GM18867 (cell line): ENCODE data around the gene MYOCD.

Source experiments
- ATAC-seq: cut with Tn5 transposase; IDR thresholded peaks from one replicate; pipeline ENCODE4 v1.9.1; 2021; ENCODE audit warnings: mild to moderate bottlenecking, moderate library complexity; ENCODE audit not compliant: unreplicated experiment

MYOCD gene

GRCh38 chr17:12693640-12694039, 27.9 kb downstream of the MYOCD start:
- ATAC-seq: no peak

GRCh38 chr17:12706070-12706469, 40.4 kb downstream of the MYOCD start:
- no peak for ATAC-seq

GRCh38 chr17:12709063-12709462, 43.4 kb downstream of the MYOCD start:
- ATAC-seq: no peak

GRCh38 chr17:12712415-12712814, 46.7 kb downstream of the MYOCD start:
- ATAC-seq: no peak

- ATAC-seq: no peak
These were observed 47.3 kb downstream of the MYOCD start for GRCh38 chr17:12712941-12713340.

- no peak for ATAC-seq
These were observed 54.3 kb downstream of the MYOCD start for GRCh38 chr17:12719948-12720347.

GRCh38 chr17:12721581-12721980, 55.9 kb downstream of the MYOCD start:
- no peak for ATAC-seq

GRCh38 chr17:12722282-12722681, 56.6 kb downstream of the MYOCD start:
- ATAC-seq: no peak

- ATAC-seq: no peak
These were observed 60.4 kb downstream of the MYOCD start for GRCh38 chr17:12726131-12726530.

- ATAC-seq: no peak
These were observed 61.5 kb downstream of the MYOCD start for GRCh38 chr17:12727076-12727760.

- ATAC-seq: no peak
These were observed 62.2 kb downstream of the MYOCD start for GRCh38 chr17:12727881-12728280.

GRCh38 chr17:12729086-12729485, 63.4 kb downstream of the MYOCD start:
- no peak for ATAC-seq

GRCh38 chr17:12730421-12730820, 64.7 kb downstream of the MYOCD start:
- no peak for ATAC-seq

- no peak for ATAC-seq
These were observed 65.3 kb downstream of the MYOCD start for GRCh38 chr17:12730931-12731521.

GRCh38 chr17:12731839-12732238, 66.1 kb downstream of the MYOCD start:
- no peak for ATAC-seq

- ATAC-seq: no peak
These were observed 66.7 kb downstream of the MYOCD start for GRCh38 chr17:12732366-12732765.

- no peak for ATAC-seq
These were observed 69.2 kb downstream of the MYOCD start for GRCh38 chr17:12734926-12735325.

GRCh38 chr17:12735517-12735916, 69.8 kb downstream of the MYOCD start:
- ATAC-seq: no peak

- ATAC-seq: no peak
These were observed 70.8 kb downstream of the MYOCD start for GRCh38 chr17:12736526-12736925.

GRCh38 chr17:12737740-12738469, 72.2 kb downstream of the MYOCD start:
- ATAC-seq: no peak

- no peak for ATAC-seq
These were observed 72.9 kb downstream of the MYOCD start for GRCh38 chr17:12738624-12739023.

GRCh38 chr17:12739500-12739899, 73.8 kb downstream of the MYOCD start:
- no peak for ATAC-seq
